Measurements from ENCODE around the gene KCNJ10. TPM values are rescaled to one million over a fixed set of nuclear protein-coding genes. Genes with fewer than 3 reads are reported as not detected.

KCNJ10 gene
- polyA plus RNA-seq, 1 donor (not counting 4 experiments of a cell fraction or from before 2014, with no cell fraction given) = not detected

GRCh38 chr1:159993911-159994310 is 76.0 kb downstream of the KCNJ10 start:
- no peak for FAIRE-seq

GRCh38 chr1:159992161-159992560 is 77.8 kb downstream of the KCNJ10 start:
- no peaks in the 10 kb centered on the region for H3K27me3 ChIP-seq (ENCODE audit: control insufficient read depth, extremely low read depth, insufficient read depth, low read length)
- H4K20me1 ChIP-seq (ENCODE audit: control insufficient read depth, extremely low read depth, insufficient read depth, low read length) = no peaks in the 10 kb centered on the region
- H3K4me3 ChIP-seq (ENCODE audit: control insufficient read depth in 2 of 3, extremely low read depth in 1 of 3, insufficient read depth in 2 of 3, low read depth in 1 of 3, low read length in 3 of 3) = no peak overlapping the region
- no peak overlapping the region for H3K9ac ChIP-seq (ENCODE audit: control insufficient read depth, extremely low read depth, insufficient read depth, low read length)
- H3K79me2 ChIP-seq (ENCODE audit: control insufficient read depth, insufficient read depth, low read length) = no peaks in the 10 kb centered on the region
- no peak overlapping the region for H3K27ac ChIP-seq (ENCODE audit: control insufficient read depth, insufficient read depth, low read length)
- TF ChIP-seq EZH2 (IDR thresholded peaks at IDR 0.05; ENCODE audit: low read length) = no peak
- H3K4me1 ChIP-seq (ENCODE audit: control insufficient read depth, extremely low read depth, insufficient read depth, low read length) = peaks cover 21% of the 10 kb centered on the region
- H2AFZ ChIP-seq (ENCODE audit: control insufficient read depth, low read length) = no peak overlapping the region
- H3K4me2 ChIP-seq (ENCODE audit: control insufficient read depth, extremely low read depth, insufficient read depth, low read depth, low read length) = no peak overlapping the region
- peak; percentile 9 for FAIRE-seq
- no peak for DNase-seq (ENCODE audit: low read depth, low spot score)
- dilution Hi-C loops (cut with MboI; ENCODE audit: extremely low pct_ligation_motif_present, low sequenced_read_pairs) = no loop called here
- H3K36me3 ChIP-seq (ENCODE audit: control insufficient read depth in 2 of 2, extremely low read depth in 1 of 2, insufficient read depth in 2 of 2, low read length in 2 of 2) = no peaks in the 10 kb centered on the region
- H3K9me3 ChIP-seq (ENCODE audit: control insufficient read depth, low read depth, low read length) = no peaks in the 10 kb centered on the region
- H3K9me1 ChIP-seq (ENCODE audit: control insufficient read depth, extremely low read depth, insufficient read depth, low read length) = no peaks in the 10 kb centered on the region

More at GRCh38 chr1:159993911-159994310, 76.0 kb downstream of the KCNJ10 start:
- H4K20me1 ChIP-seq (ENCODE audit: control insufficient read depth, extremely low read depth, insufficient read depth, low read length) = no peaks in the 10 kb centered on the region
- H3K4me3 ChIP-seq (ENCODE audit: control insufficient read depth in 2 of 3, extremely low read depth in 1 of 3, insufficient read depth in 2 of 3, low read depth in 1 of 3, low read length in 3 of 3) = no peak overlapping the region
- peaks cover 23% of the 10 kb centered on the region for H3K4me1 ChIP-seq (ENCODE audit: control insufficient read depth, extremely low read depth, insufficient read depth, low read length)
- H3K27me3 ChIP-seq (ENCODE audit: control insufficient read depth, extremely low read depth, insufficient read depth, low read length) = no peaks in the 10 kb centered on the region
- no peak overlapping the region for H2AFZ ChIP-seq (ENCODE audit: control insufficient read depth, low read length)
- H3K36me3 ChIP-seq (ENCODE audit: control insufficient read depth in 2 of 2, extremely low read depth in 1 of 2, insufficient read depth in 2 of 2, low read length in 2 of 2) = no peaks in the 10 kb centered on the region
- H3K9me3 ChIP-seq (ENCODE audit: control insufficient read depth, low read depth, low read length) = no peaks in the 10 kb centered on the region
- TF ChIP-seq EZH2 (IDR thresholded peaks at IDR 0.05; ENCODE audit: low read length) (no peak), CTCF (optimal IDR thresholded peaks at IDR 0.05 in 1 of 3, IDR thresholded peaks at IDR 0.05 in 1 of 3, conservative IDR thresholded peaks at IDR 0.05 in 1 of 3; ENCODE audit: extremely low read depth in 1 of 3, insufficient read depth in 2 of 3, low read length in 3 of 3) (no peak)
- H3K79me2 ChIP-seq (ENCODE audit: control insufficient read depth, insufficient read depth, low read length) = no peaks in the 10 kb centered on the region
- dilution Hi-C loops (cut with MboI; ENCODE audit: extremely low pct_ligation_motif_present, low sequenced_read_pairs) = no loop called here
- no peak overlapping the region for H3K4me2 ChIP-seq (ENCODE audit: control insufficient read depth, extremely low read depth, insufficient read depth, low read depth, low read length)
- H3K27ac ChIP-seq (ENCODE audit: control insufficient read depth, insufficient read depth, low read length) = no peak overlapping the region
- no peaks in the 10 kb centered on the region for H3K9me1 ChIP-seq (ENCODE audit: control insufficient read depth, extremely low read depth, insufficient read depth, low read length)
- no peak overlapping the region for H3K9ac ChIP-seq (ENCODE audit: control insufficient read depth, extremely low read depth, insufficient read depth, low read length)
- DNase-seq (ENCODE audit: low read depth, low spot score) = no peak

- Histone ChIP-seq H3K9me3 (ENCODE audit: control insufficient read depth, low read depth, low read length) (no peaks in the 10 kb centered on the region), H4K20me1 (ENCODE audit: control insufficient read depth, extremely low read depth, insufficient read depth, low read length) (no peaks in the 10 kb centered on the region), H3K79me2 (ENCODE audit: control insufficient read depth, insufficient read depth, low read length) (no peaks in the 10 kb centered on the region), H3K9me1 (ENCODE audit: control insufficient read depth, extremely low read depth, insufficient read depth, low read length) (no peaks in the 10 kb centered on the region), H3K27me3 (ENCODE audit: control insufficient read depth, extremely low read depth, insufficient read depth, low read length) (no peaks in the 10 kb centered on the region), H2AFZ (ENCODE audit: control insufficient read depth, low read length) (peak overlapping the region; percentile 74), H3K4me1 (ENCODE audit: control insufficient read depth, extremely low read depth, insufficient read depth, low read length) (peaks cover 15% of the 10 kb centered on the region), H3K9ac (ENCODE audit: control insufficient read depth, extremely low read depth, insufficient read depth, low read length) (no peak overlapping the region), H3K4me2 (ENCODE audit: control insufficient read depth, extremely low read depth, insufficient read depth, low read depth, low read length) (peak overlapping the region; percentile 39), H3K36me3 (ENCODE audit: control insufficient read depth in 2 of 2, extremely low read depth in 1 of 2, insufficient read depth in 2 of 2, low read length in 2 of 2) (no peaks in the 10 kb centered on the region), H3K27ac (ENCODE audit: control insufficient read depth, insufficient read depth, low read length) (no peak overlapping the region), H3K4me3 (ENCODE audit: control insufficient read depth in 2 of 3, extremely low read depth in 1 of 3, insufficient read depth in 2 of 3, low read depth in 1 of 3, low read length in 3 of 3) (peak overlapping the region in 1 of 3 experiments; percentile 35)
- DNase-seq (ENCODE audit: low read depth, low spot score) (peak; percentile 26), FAIRE-seq (peak; percentile 88)
- dilution Hi-C loops (cut with MboI; ENCODE audit: extremely low pct_ligation_motif_present, low sequenced_read_pairs) = no loop called here
- TF ChIP-seq CTCF (optimal IDR thresholded peaks at IDR 0.05 in 1 of 3, IDR thresholded peaks at IDR 0.05 in 1 of 3, conservative IDR thresholded peaks at IDR 0.05 in 1 of 3; ENCODE audit: extremely low read depth in 1 of 3, insufficient read depth in 2 of 3, low read length in 3 of 3) (no peak), EZH2 (IDR thresholded peaks at IDR 0.05; ENCODE audit: low read length) (no peak)
Measured at GRCh38 chr1:159991513-159991912, 78.4 kb downstream of the KCNJ10 start.

Data from keratinocyte (primary cell).